Measurements from ENCODE around the gene AIFM2.

GRCh38 chr10:70167246-70167645 is 34.6 kb upstream of the AIFM2 start:
- TF ChIP-seq TAF1 (IDR thresholded peaks at IDR 0.05; ENCODE audit: borderline replicate concordance, insufficient read depth, low read length) (no peak), SIN3A (IDR thresholded peaks at IDR 0.05; ENCODE audit: borderline replicate concordance, insufficient read depth, low read length) (no peak)

Measured in PFSK-1 (cell line).